CD4-positive, alpha-beta T cell treated with Interleukin-1 beta for 1 hour (primary cell): ENCODE data around the gene FN3KRP.
"Not testable (repeated sequence)": the region's sequence is repeated elsewhere in the genome, so short reads cannot be mapped to it uniquely, and the experiment has no call there.

Experiments
- DNase-seq, 2 donors: peaks; one replicate each; pipeline ENCODE4 v3.0.0-alpha.2; 2020 to 2022

The FN3KRP gene

DNA sequence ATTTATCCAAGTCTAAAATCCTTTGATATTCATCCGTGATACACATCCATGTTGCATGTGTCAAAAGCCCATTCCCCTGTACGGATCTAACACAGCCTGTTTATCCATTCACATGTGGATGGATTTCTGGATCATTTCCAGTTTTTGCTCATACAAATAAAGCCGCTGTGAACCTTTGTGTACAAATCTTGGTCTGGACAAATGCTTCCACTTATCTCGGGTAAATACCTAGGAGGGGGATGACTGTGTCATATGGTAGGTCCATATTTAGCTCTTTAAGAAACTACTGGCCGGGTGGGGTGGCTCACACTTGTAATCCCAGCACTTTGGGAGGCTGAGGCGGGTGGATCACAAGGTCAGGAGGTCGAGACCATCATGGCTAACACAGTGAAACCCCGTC lies 29.0 kb downstream of the FN3KRP start:
- no peak for DNase-seq

DNA sequence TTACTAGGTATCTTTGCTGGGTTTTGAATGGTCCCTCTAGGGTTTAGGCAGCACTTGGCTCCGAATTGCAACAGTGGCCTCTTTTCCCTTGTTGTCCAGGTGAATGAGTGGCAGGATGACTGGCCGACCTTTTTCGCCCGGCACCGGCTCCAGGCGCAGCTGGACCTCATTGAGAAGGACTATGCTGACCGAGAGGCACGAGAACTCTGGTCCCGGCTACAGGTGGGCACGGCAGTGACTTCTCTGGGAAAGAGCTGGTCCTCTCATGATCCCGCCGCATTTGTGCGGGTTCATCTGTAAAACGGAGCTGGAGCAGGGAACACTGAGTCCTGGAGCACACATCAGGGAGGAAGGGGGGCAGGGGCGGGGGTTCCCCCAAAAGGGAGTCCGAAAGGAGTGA lies 32.2 kb downstream of the FN3KRP start:
- no peak for DNase-seq

DNA sequence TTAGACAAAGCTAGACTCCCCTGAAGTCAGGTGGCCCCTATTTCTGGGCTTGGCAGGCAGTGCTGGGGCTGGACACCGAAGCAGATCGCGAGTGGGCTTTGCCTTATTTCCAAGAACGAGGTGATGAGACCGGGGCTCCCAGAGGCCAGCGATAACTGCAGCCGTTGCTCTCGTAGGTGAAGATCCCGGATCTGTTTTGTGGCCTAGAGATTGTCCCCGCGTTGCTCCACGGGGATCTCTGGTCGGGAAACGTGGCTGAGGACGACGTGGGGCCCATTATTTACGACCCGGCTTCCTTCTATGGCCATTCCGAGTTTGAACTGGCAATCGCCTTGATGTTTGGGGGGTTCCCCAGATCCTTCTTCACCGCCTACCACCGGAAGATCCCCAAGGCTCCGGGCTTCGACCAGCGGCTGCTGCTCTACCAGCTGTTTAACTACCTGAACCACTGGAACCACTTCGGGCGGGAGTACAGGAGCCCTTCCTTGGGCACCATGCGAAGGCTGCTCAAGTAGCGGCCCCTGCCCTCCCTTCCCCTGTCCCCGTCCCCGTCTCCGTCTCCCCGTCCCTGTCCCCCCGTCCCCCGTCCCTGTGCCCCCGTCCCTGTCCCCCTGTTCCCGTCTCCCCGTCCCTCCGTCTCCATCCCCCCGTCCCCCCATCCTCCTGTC lies 33.9 kb downstream of the FN3KRP start:
- DNase-seq: no peak

DNA sequence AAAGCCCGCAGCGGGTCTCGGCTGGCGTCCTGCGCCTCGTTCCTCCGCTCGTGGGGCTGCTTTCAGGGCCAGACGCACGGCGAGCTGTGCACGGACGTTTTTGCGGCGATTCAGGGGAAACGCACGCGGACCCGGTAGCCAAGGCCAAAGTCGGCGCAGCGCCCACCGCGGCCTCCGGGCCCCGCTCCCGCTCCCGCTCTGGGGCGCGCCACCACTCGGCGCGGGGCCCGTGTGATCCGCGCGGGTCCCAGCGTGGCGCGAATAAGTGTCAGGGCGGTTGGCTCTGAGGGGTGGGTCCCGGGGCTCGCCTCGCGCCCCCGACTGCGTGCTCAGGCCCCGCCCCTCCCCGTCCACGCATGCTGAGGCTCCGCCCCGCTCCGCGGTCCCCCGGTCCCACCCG lies 34.7 kb downstream of the FN3KRP start:
- DNase-seq: no peak

DNA sequence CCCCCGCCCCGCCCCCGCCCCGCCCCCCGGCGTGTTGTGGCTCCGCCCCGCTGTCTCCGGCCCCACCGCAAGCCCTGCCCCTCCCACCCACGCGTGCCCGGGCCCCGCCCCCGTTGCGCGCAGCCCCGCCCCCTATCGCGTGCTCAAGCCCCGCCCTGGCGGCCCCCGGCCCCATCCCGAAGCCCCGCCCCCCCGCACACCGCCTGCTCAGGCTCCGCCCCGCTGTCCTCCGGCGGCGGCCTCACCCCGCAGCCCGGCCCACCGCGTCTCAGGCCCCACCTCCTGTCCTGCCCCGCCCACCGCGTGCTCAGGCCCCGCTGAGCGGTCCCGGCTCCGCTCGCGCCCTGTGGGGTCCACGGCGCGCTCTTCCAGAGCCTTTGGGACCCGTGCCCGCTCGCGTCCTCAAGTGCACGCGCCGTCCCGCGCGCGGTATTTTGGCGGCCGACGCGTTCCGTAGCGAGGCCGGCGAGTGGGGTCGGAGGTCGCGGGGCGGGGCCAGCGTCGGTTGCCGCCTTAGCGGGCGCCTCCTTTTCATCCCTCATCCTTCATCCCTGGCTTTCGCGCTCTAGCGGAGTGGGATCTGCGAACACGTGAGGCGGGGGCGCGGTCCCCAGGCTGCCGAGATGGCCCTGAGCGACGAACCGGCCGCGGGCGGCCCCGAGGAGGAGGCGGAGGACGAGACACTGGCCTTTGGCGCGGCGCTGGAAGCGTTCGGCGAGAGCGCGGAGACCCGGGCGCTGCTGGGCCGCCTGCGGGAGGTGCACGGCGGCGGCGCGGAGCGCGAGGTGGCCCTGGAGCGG lies 35.3 kb downstream of the FN3KRP start, which contains the start of gene TBCD:
Gene TBCD (plus strand): TSS at position 495 of the 800 bp plus-strand sequence. CDS start 129 bp downstream, at position 624.
- peak; percentile 84 to 86 for DNase-seq

DNA sequence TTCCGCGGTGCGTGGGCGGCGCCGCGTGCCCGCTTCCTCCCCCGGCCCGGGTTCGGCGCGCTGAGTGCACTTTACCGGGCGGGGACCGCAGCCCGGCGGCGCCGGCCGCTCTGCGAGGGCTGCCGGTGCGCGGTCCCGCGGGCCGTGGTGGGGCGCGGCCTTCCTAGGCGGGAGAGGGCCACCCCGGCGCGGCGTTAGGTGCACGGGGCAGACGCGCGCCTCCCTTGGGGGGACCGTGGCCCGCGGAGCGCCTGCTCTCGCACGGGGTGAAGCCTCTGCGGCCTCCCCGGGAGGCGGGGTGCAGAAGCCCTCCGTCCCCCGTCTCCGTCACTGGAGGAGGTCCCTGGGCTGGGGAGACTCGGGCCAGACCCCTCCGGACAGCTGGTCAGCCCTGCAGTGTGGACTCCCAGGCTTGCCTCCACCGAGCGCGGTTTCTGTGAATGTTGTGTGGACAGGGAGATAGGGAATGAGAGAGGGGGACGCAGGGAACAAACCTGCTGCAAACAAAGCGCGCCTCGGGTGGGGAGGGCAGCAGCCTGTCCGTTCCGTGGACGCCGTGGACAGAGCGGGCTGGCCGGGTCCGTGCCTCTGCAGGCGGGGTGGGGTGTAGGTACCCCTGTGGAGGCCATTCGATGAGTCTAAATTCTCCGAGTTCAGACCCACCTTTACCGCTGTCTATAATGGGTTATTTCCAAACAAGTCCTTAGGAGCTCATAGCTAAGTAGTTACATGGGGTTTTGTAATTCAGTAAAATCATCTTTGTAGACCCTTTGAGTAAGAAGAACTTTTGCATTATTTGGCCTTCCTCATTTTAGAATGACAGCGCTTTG lies 36.1 kb downstream of the FN3KRP start:
- no peak for DNase-seq

DNA sequence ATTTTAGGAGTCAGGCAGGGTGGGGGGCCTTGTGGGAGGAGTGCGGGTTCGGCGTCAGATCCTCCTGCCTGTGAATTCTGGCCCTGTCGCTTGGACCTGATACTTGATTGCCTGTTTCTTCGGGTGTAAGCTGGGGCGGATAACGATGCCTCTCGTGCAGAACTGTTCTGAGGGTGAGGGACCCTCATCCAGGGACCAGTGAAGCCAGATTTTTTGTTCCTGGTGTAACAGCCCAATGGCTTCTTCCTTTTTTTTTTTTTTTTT lies 36.6 kb downstream of the FN3KRP start:
- no peak for DNase-seq

DNA sequence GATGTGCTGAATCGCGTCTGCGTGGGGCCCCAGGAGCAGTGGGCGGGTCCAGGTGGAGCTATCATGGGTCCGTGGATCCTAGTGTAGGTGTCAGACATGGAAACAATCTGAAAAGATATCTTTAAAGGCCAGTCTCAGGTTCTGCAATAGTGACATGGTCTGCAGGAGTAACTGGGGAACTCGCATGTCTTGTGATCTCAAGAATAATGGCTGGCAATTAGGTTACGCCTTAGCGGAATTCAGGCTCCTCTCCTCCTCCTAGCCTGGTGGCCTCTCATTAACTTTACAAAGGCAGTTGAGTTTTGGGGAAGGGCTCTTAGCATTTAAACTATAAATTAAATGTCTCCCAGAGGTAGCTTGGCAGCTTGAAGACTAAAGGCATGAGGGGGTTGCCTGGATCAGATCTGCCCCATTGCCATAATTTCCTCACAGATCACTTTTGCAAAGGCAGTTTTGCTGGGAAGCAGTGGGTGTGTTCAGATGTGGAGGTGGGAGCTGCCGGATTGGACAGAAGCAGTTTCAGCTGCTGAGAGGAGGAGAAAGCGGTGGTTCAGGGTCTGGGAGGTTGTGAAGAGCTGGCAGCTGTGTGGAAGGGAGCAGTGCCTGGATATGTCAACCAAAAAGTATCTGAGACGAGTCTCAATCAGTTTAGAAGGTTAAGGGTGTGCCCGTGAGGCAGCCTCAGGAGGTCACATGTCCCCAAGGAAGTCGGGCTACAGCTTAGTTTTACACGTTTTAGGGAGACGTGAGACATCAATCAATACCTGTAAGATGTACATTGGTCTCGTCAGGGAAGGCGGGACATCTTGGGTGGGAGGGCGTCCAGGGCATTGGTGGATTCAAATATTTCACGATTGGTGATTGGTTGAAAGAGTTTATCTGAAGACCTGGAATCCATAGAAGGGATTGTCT lies 38.0 kb downstream of the FN3KRP start:
- no peak for DNase-seq

DNA sequence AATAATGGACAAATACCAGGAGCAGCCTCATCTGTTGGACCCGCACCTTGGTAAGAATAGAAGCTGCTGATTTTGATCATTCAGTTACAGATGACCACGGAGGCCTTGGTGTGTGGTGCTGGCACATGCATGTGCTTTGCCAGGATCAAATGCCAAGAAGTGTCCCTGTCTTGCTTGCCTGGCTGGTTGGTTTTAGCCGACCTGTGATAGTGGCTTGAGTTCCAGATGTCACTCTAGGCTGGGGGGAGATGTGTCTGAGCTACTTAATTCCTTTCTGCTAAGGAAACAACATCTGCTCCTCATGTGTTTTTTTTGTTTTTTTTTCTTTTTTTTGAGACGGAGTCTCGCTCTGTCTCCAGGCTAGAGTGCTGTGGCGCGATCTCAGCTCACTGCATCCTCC lies 39.7 kb downstream of the FN3KRP start:
- no peak for DNase-seq

DNA sequence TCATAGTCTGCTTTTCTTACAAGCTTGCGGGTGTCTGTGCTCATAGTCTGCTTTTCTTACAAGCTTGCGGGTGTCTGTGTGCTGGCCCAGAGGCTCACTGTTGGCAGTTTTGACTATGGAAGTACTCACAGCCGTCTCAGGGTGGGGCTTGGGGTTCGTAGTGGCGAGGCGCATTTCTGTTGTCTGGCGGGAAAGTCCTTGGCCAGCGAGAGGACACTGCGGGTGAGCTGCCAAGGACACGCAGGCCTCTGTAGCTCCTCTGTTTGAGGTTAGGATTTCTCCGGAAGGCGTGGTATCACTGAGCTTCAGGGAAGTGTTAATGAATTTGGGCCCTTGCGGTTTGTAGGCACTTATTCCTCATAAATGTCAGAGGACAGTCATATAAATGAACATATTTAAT lies 48.9 kb downstream of the FN3KRP start:
- no peak for DNase-seq

DNA sequence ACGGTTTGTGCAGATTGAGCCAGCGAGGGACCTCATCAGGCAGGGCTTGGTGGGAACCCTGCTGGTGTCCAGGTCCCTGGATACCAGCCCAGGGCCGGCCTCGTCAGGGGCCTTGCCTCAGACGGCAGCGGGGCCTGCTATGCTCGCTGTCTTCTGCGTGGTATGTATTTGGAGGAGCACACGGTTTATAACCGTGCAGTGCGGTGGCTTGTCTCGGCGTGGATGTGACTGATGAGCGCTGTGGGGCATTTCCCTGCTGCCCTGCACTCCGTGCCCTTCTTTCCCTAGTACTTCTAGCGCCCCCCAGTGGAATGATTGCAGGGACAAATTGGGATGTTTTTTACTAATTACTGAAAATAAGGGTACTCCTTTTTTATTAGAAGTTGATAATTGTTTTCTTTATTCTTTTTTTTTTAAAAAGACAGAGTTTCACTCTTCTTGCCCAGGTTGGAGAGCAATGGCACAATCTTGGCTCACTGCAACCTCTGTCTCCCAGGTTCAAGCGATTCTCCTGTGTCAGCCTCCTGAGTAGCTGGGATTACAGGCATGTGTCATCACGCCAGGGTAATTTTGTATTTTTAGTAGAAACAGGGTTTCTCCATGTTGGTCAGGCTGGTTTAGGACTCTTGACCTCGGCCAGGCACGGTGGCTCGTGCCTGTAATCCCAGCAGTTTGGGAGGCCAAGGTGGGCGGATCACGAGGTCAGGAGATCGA lies 50.7 kb downstream of the FN3KRP start:
- DNase-seq: peak; percentile 24 to 45

DNA sequence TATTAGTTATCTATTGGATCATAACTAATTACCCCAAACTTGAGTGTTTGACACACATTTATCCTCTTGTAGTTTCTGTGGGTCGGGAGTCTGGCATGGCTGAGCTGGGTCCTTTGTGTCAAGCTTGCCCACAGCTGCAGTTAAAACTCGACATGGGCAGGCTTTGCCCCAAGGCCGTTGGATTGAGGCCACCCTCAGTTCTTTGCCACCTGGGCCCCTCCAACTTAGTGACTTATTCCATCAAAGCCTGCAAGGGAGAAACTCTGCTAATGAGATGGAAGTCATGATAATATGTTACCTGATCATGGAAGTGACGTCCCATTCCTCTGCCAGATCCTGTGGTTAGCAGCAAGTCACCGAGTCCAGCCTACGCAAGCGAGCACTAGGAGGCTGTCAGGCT lies 52.5 kb downstream of the FN3KRP start:
- DNase-seq: no peak

DNA sequence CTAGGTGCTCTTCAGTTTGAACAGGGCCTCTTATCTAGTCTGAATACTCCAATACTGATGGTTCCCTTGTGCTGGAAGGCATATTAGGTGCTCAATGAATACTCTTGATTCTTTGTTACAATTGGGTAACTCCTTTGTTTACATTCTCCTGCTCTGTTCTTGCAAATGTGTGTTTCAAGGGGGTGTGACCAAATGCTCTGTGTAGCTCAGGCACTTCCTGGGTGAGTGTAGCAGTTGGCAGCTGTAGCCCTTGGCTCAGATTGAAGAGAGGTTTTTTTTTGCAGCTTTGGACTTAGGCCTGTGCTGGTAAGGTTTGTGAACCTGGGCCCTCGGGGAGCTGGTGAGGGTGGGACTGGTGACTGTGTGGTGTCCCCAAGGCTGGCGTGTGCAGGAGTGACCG lies 55.5 kb downstream of the FN3KRP start:
- DNase-seq: no peak

DNA sequence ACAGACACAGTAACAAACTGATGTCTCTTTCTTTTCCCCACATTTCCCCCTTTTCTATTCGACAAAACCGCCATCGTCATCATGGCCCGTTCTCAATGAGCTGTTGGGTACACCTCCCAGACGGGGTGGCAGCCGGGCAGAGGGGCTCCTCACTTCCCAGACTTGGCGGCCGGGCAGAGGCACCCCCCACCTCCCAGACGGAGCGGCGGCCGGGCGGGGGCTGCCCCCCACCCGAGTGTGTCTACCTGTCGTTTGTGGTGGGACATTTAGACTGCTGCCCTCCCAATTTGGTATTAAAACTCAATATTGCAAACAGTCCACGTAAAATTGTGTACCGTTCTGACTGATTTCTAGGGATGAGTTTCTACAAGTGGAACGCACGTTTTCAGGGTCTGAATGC lies 58.0 kb downstream of the FN3KRP start:
- DNase-seq: not testable (repeated sequence)

DNA sequence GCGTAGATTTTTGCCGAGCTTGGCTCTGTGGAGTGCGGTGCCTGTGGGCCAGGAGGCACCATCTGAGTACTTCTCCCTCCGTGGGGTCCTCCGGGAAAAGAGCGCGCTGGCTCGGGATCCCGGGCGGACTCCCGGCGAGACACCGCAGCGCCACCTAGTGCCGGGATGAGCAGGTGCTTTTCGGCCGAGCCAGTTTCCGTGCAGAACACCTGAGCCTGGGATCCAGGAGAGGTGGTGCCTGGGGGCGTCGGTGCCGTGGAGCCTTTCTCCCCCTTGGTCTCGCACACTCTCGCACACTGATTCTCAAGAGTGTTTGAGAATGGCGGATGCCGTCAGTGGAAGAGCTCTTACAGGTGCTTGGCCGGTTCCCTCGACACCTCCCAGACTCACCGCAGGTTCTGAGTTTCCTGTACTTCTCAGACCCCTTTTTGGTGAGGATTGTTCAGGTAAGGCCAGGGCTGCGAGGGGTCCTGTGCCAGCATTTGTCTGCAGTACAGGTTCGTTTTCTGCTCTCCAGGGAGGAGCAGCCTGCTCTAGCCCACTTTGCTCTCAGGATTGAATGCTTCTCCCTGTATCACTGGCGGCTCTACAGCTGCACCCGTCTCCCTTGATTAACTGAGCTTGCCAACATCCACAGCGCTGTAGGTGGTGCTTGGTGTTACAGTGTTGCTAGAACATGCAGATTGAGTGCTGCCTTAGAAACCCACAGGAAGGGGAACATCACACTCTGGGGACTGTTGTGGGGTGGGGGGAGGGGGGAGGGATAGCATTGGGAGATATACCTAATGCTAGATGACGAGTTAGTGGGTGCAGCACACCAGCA lies 58.7 kb downstream of the FN3KRP start:
- DNase-seq: peak; percentile 21 to 33

DNA sequence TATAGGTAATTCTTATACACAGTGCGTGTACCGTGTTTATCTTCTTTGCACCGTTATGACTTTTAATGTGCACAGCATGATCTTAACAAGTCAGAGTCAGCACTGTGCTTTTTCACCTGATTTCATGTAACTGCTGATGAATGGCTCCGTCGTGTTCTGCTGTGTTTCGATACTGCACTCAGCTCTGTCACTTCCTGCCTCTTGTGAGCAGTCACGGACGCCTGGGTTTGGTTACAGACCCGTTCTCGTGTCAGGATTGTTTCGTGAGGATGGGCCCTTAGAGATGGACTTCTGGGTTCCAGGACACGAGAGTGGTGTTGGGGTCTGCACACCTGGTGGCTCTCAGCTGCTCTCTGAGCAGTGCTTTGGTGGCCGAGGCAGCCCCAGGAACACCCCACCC lies 59.9 kb downstream of the FN3KRP start:
- no peak for DNase-seq
